Thoracic aorta (tissue), 2 donors: Measurements from ENCODE around the gene PMEPA1. TPM values are rescaled to one million over a fixed set of nuclear protein-coding genes. Genes with fewer than 3 reads are reported as not detected.

Source experiments
- ATAC-seq: fragments of 150-250 bp; one replicate; pipeline ENCODE4 v1.8.0; 2017; ENCODE audit warnings: low read depth; ENCODE audit not compliant: insufficient number of reproducible peaks, low FRiP score
- DNase-seq: peaks from one replicate; pipeline ENCODE4 v3.0.0-alpha.2; 2020; ENCODE audit warnings: low spot score
- H3K27ac ChIP-seq, 2 donors: fragments of 200-600 bp; sonication (generic); 1 replicate in 1 of 2; 2 replicates in 1 of 2; pipeline ENCODE4 v1.5.1; 2016; ENCODE audit warnings: mild to moderate bottlenecking in 2 of 2, moderate library complexity in 2 of 2
- H3K27me3 ChIP-seq: fragments of 200-600 bp; sonication (generic); replicated peaks from 2 replicates; pipeline ENCODE4 v1.6.0; 2016; ENCODE audit warnings: mild to moderate bottlenecking; ENCODE audit not compliant: insufficient read depth
- H3K36me3 ChIP-seq: fragments of 200-600 bp; sonication (generic); one replicate; pipeline ENCODE4 v1.5.1; 2016
- H3K4me1 ChIP-seq, 2 donors: fragments of 200-600 bp; sonication (generic); 1 replicate in 1 of 2; 2 replicates in 1 of 2; pipeline versions ENCODE4 v1.5.1 to v1.6.0; 2016; ENCODE audit warnings: low read depth in 2 of 2, mild to moderate bottlenecking in 1 of 2; ENCODE audit not compliant: control insufficient read depth in 1 of 2
- H3K4me3 ChIP-seq: fragments of 200-600 bp; sonication (generic); 2 replicates; pipeline ENCODE4 v1.5.1; 2016; ENCODE audit warnings: mild to moderate bottlenecking
- H3K9me3 ChIP-seq: fragments of 200-600 bp; sonication (generic); 2 replicates; pipeline ENCODE4 v1.5.1; 2016
- CTCF ChIP-seq: fragments of 200-600 bp; sonication (generic); IDR thresholded peaks from one replicate; pipeline ENCODE4 v1.5.1; 2019; ENCODE audit warnings: antibody characterized with exemption
- total RNA-seq, 2 donors: library from RNA; depleted of rRNA; stranded (reverse); fragments of >200 nt; gene quantifications; one replicate each; pipeline versions ENCODE4 v1.1.0 to v1.2.3, GENCODE V29; 2016

Gene PMEPA1
- total RNA-seq, 2 donors from 2014 or later: 68.4 to 104 TPM

GRCh38 chr20:57685146-57685758 is 24.6 kb downstream of the PMEPA1 start:
- no peaks in the 10 kb centered on the region for H3K9me3 ChIP-seq
- H3K36me3 ChIP-seq: no peaks in the 10 kb centered on the region
- H3K27ac ChIP-seq: peak overlapping the region; percentile 67 to 77
- peak overlapping the region; percentile 49 for H3K4me3 ChIP-seq
- ATAC-seq (no peak), DNase-seq (no peak)
- no peaks in the 10 kb centered on the region for H3K27me3 ChIP-seq
- no peak for TF ChIP-seq CTCF
- H3K4me1 ChIP-seq: peaks cover 62 to 100% of the 10 kb centered on the region in 2 donors

- no peaks in the 10 kb centered on the region for H3K27me3 ChIP-seq
- no peak for TF ChIP-seq CTCF
- H3K36me3 ChIP-seq: no peaks in the 10 kb centered on the region
- peaks cover 58 to 100% of the 10 kb centered on the region in 2 donors for H3K4me1 ChIP-seq
- DNase-seq (no peak), ATAC-seq (no peak)
- H3K4me3 ChIP-seq: peak overlapping the region; percentile 49
- no peaks in the 10 kb centered on the region for H3K9me3 ChIP-seq
- H3K27ac ChIP-seq: peak overlapping the region; percentile 67 to 77
Measured at GRCh38 chr20:57684808-57685140, 25.0 kb downstream of the PMEPA1 start.

DNA sequence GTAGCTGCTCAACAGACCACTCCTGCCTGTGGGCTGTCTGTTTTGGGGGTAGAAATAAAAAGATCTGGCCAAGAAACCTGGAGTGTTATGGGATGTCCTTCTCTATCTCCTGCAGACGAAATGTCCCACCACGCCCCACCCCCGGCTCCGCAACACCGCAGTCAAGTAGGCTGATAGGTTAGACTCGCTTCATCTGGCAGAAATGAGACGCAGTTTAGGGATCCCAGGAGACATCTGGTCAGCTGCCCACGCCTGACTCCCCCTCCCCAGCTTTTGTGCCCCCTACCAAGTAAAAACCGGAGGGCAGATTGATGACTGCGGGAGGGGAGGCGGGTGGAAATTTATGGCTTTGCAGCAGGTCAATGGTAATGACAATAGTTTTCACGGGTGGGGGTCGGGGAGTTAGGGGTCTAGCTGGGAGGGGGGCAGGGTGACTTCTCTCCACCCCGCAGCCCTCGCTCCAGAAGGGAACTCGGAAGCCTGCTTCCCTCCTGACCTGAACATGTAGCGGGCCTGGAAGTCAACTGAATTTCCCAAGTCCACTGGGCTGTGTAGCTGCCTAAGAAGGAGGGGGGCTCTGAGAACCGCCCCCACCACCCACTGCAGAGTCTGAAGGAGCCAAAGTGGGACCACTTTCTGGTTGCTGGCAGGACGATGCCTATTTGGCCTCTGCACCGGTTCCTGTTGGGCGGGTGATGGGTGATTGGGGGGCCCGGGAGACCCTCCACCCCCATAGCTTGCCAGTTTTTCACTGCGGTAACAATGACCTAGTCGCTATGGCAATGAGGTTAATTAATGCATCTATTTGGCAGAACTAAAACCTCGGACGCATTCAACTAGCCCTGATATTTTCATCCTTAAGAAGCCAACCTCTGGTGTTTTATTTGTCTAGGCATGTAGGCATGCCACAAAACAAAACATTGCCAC is 25.7 kb downstream of the PMEPA1 start:
- Histone ChIP-seq H3K4me3 (peak overlapping the region; percentile 49), H3K27ac (peak overlapping the region; percentile 67 to 77), H3K9me3 (no peaks in the 10 kb centered on the region), H3K36me3 (no peaks in the 10 kb centered on the region), H3K27me3 (no peaks in the 10 kb centered on the region), H3K4me1 (peaks cover 51 to 100% of the 10 kb centered on the region in 2 donors)
- no peak for TF ChIP-seq CTCF
- ATAC-seq (no peak), DNase-seq (no peak)

DNA sequence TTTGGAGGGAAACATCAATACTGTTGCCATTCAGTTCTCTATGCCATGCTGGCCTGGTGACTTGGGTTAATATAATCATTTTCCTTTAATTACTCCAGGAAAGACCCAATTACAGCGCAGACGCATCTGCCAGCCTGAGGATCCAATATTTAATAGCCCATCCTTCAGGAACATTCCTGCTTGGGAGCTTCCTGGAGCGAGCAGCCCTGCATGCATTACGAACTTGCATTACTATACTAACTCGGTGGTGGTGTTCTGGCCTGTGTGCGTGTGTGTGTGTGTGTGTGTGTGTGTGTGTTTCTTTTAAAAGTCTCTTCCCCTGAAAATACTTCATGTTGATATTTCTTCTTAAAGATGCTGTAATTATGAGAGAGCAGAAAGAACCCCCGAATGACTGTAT is 26.5 kb downstream of the PMEPA1 start:
- H3K9me3 ChIP-seq: no peaks in the 10 kb centered on the region
- no peak for ATAC-seq
- H3K27ac ChIP-seq: peak overlapping the region; percentile 67 to 77
- peaks cover 55 to 100% of the 10 kb centered on the region in 2 donors for H3K4me1 ChIP-seq
- no peaks in the 10 kb centered on the region for H3K36me3 ChIP-seq
- no peak for TF ChIP-seq CTCF
- H3K4me3 ChIP-seq: peak overlapping the region; percentile 30
- no peaks in the 10 kb centered on the region for H3K27me3 ChIP-seq
- DNase-seq: no peak
